Activated naive CD4-positive, alpha-beta T cell treated with anti-CD3 and anti-CD28 coated beads, Interleukin-2, amount 50 U/mL, for 72 hours (primary cell): ENCODE measurements around the gene RAB7B. TPM values are rescaled to one million over a fixed set of nuclear protein-coding genes. Genes with fewer than 3 reads are reported as not detected.

Experiments
- ATAC-seq, 2 donors: fragments of 150-1000 bp; cut with Tn5 transposase; 2 replicates each; pipeline ENCODE4 v1.10.0; 2021; ENCODE audit warnings: mild to moderate bottlenecking in 2 of 2, moderate library complexity in 2 of 2
- DNase-seq, 2 donors: peaks; one replicate each; pipeline ENCODE4 v3.0.0; 2021 to 2022; ENCODE audit warnings: low spot score in 2 of 2
- H3K27ac Mint-ChIP-seq, 2 donors: one replicate each; pipeline ENCODE4 v1.8.0; 2022; ENCODE audit warnings: mild to moderate bottlenecking in 2 of 2, mixed read lengths in 2 of 2
- H3K36me3 Mint-ChIP-seq, 2 donors: one replicate each; pipeline ENCODE4 v1.8.0; 2022; ENCODE audit warnings: mixed read lengths in 2 of 2
- H3K9me3 Mint-ChIP-seq, 2 donors: one replicate each; pipeline ENCODE4 v1.8.0; 2022; ENCODE audit warnings: mixed read lengths in 2 of 2
- total RNA-seq, 2 donors: library from RNA; stranded (reverse); gene quantifications; one replicate each; pipeline ENCODE4 v1.2.3, GENCODE V29; 2022

Gene RAB7B
- total RNA-seq, 2 donors from 2014 or later = not detected

- no peaks in the 10 kb centered on the region for H3K36me3 Mint-ChIP-seq
- ATAC-seq = no peak
- no peaks in the 10 kb centered on the region for H3K9me3 Mint-ChIP-seq
Observed at GRCh38 chr1:205932776-205933175, 70.4 kb downstream of the RAB7B start.

DNA sequence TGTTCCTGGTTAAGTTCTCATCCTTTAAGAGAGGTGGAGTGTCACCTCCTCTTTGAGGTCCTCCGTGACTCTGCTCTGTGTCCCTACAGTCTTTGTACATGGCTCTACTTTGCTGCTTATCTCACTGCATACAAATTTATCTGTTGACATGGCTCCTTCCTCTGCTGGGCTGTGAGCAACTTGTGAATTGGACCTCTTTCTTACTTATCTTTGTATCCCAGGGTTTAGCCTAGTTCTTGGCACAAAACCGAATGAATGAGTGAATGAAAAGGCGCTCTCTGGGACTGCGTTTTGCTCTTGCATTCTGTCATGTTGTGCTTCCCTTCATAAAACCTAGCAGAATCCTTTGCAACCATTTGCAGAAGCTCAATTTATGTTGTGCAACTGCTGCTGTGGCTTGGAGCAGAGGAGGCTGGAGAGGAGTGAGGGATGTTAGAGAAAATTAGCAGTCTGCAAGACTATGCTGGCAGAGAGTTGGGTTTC, 72.4 kb downstream of the RAB7B start:
- H3K9me3 Mint-ChIP-seq = no peaks in the 10 kb centered on the region
- ATAC-seq = no peak
- H3K36me3 Mint-ChIP-seq = no peaks in the 10 kb centered on the region
- peak overlapping the region in 1 of 2 donors; percentile 1 for H3K27ac Mint-ChIP-seq
- no peak for DNase-seq

More at GRCh38 chr1:205932776-205933175, 70.4 kb downstream of the RAB7B start:
- H3K27ac Mint-ChIP-seq = no peak overlapping the region
- DNase-seq = no peak

DNA sequence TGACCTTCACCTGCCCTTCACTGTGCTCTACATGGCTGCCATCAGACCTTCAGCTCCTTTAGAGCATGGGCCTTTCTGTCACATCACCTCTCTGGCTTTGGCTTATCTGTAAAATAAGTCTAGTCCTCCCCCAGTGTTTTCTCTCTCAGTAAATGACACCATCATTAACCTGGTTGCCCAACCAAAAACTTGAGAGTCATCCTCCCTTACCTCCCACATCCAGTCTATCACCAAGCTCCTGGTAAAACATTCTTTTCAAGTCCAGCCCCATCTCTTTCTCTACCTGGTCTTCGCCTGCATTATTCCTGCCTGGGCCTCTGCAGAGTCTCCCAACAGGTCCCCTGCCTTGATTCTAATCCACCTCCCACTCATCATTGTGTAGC, 73.0 kb downstream of the RAB7B start:
- H3K9me3 Mint-ChIP-seq = no peaks in the 10 kb centered on the region
- no peak for ATAC-seq
- H3K36me3 Mint-ChIP-seq = no peaks in the 10 kb centered on the region
- no peak overlapping the region for H3K27ac Mint-ChIP-seq
- no peak for DNase-seq

- Mint-ChIP-seq H3K36me3 (no peaks in the 10 kb centered on the region), H3K27ac (no peak overlapping the region), H3K9me3 (no peaks in the 10 kb centered on the region)
- DNase-seq = no peak
- ATAC-seq = no peak
Observed at GRCh38 chr1:205929496-205930194, 73.5 kb downstream of the RAB7B start.

DNA sequence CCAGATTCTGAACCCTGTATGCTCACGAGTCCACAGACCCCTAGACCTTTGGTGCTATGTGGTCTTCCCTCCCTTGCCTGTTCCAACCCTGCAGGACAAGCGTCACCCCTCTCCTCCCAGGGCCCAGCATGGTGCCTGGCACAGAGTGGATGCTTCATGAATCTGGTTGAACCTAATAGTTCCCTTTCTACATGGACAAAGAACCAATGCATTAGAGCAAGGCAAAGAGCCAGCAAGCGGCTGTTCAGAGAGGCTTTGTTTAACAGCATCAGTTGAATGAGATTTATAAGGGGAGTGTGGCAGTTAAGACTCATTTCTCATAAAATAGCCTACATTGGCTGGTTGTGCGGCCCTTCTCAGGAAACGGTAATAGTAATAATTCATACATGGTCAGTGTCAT, 74.9 kb downstream of the RAB7B start:
- no peak overlapping the region for H3K27ac Mint-ChIP-seq
- no peak for ATAC-seq
- no peaks in the 10 kb centered on the region for H3K36me3 Mint-ChIP-seq
- no peaks in the 10 kb centered on the region for H3K9me3 Mint-ChIP-seq
- no peak for DNase-seq

DNA sequence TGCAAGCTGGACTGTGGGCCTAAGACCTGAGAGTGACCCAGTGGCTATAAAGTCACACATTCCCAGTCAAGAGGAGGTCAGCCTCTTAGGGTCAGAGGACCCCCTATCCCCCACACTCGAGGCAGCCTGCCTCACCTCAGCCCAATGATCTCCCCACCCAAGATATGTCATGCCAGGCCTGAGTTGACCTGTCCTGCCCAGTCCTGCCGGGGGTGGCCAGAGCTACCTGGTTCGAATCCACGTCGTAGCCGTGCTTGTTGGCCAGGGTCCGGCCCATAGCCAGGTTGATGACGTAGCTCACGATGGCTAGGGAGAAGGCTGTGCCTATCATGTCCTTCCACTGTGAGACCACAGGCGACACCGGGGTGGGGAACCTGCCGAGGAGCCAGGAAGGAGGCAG, 75.5 kb downstream of the RAB7B start:
- no peaks in the 10 kb centered on the region for H3K9me3 Mint-ChIP-seq
- H3K36me3 Mint-ChIP-seq = no peaks in the 10 kb centered on the region
- no peak overlapping the region for H3K27ac Mint-ChIP-seq
- no peak for ATAC-seq
- no peak for DNase-seq

DNA sequence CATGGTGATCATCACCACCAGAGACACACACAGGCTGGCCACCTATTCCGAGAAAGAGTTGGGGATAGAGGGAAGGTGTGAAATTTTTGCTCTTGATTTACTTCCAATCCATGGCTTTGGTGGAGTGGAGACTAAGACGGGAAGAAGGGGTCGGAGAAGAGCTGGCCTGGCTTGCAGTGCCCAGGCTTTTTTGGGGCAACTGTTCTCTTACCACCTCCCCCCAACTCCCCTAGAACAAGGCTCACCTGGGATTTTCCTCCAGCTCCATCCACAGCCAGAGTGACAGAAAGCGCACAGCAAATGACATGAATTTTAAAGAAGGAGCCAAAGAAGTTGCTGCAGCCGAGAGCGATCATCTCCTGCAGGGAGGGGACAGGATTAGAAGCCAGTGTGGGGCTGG, 75.9 kb downstream of the RAB7B start:
- ATAC-seq = no peak
- Mint-ChIP-seq H3K27ac (no peak overlapping the region), H3K9me3 (no peaks in the 10 kb centered on the region), H3K36me3 (no peaks in the 10 kb centered on the region)
- DNase-seq = no peak

Other genes with a start within 250 kb of the RAB7B start
- 10 to 100 TPM; 22.3 to 39.0 TPM for gene RAB29, start 227.9 kb downstream of the RAB7B start, total RNA-seq
- 10 to 100 TPM; 31.1 to 64.4 TPM for gene SLC41A1, start 190.2 kb downstream of the RAB7B start, total RNA-seq
- gene PM20D1, start 153.3 kb downstream of the RAB7B start, total RNA-seq = under 1 TPM; 0.35 to 0.73 TPM
- gene SLC26A9, start 59.9 kb downstream of the RAB7B start, total RNA-seq = not detected
- gene CTSE, start 20.5 kb upstream of the RAB7B start, total RNA-seq = not detected
- not detected for gene RHEX, start 49.8 kb upstream of the RAB7B start, total RNA-seq
- not detected for gene AVPR1B, start 114.0 kb upstream of the RAB7B start, total RNA-seq
- 10 to 100 TPM; 34.0 to 51.2 TPM for gene FAM72A, start 199.4 kb upstream of the RAB7B start, total RNA-seq
- 10 to 100 TPM; 54.0 to 91.2 TPM for gene SRGAP2, start 200.1 kb upstream of the RAB7B start, total RNA-seq